Endothelial cell of umbilical vein (primary cell): ENCODE data around the gene PTH1R. TPM values are rescaled to one million over a fixed set of nuclear protein-coding genes. Genes with fewer than 3 reads are reported as not detected.

Experiments used
- BruUV-seq: library from RNA; stranded (reverse); fragments of 400-500 nt; replicated peaks from 2 replicates; lab custom pipeline; 2021; lab: Mats Ljungman, UMichigan
- CTCF ChIA-PET: fragments of 300-600, 350-600 bp; sonication (Branson Sonifier 250); formaldehyde crosslinking; loops from one replicate; lab custom pipeline; 2021; ENCODE audit warnings: antibody characterized with exemption, inconsistent platforms; lab: Charles Lee
- POLR2A ChIA-PET: fragments of 300-600, 350-600 bp; sonication (Branson Sonifier 250); formaldehyde crosslinking; loops from one replicate; lab custom pipeline; 2021; ENCODE audit warnings: antibody characterized with exemption, inconsistent platforms; lab: Charles Lee
- DNase-seq: peaks from one replicate; pipeline ENCODE4 v3.0.0-alpha.2; 2011; ENCODE audit warnings: low read depth, low spot score
- FAIRE-seq: peaks from 2 replicates; lab custom pipeline; 2011; peaks lifted over from hg19 to GRCh38; lab: Jason Lieb, UNC
- H2AFZ ChIP-seq: 2 replicates; pipeline ENCODE4 v1.6.0; 2012; ENCODE audit warnings: low read depth, low read length, control low read depth, inconsistent platforms
- H3K27ac ChIP-seq: 2 replicates; pipeline ENCODE4 v1.5.1; 2011; ENCODE audit warnings: low read depth, mild to moderate bottlenecking, control low read depth, low read length, moderate library complexity; ENCODE audit not compliant: insufficient read depth
- H3K27me3 ChIP-seq, 2 experiments: 2 replicates each; pipeline versions ENCODE4 v1.6.0 to v1.6.1; 2011; ENCODE audit warnings: low read length in 2 of 2, mixed read lengths in 1 of 2; ENCODE audit not compliant: control insufficient read depth in 2 of 2, insufficient read depth in 2 of 2
- H3K36me3 ChIP-seq, 2 experiments: 2 replicates in 1 of 2; 3 replicates in 1 of 2; pipeline ENCODE4 v1.5.1; 2011; ENCODE audit warnings: low read length in 2 of 2, mild to moderate bottlenecking in 1 of 2, moderate library complexity in 1 of 2; ENCODE audit not compliant: control insufficient read depth in 2 of 2, insufficient read depth in 2 of 2; ENCODE audit errors: extremely low read depth in 1 of 2
- H3K4me1 ChIP-seq: 3 replicates; pipeline ENCODE4 v1.5.1; 2011; ENCODE audit warnings: mild to moderate bottlenecking, low read length; ENCODE audit not compliant: control insufficient read depth, insufficient read depth; ENCODE audit errors: extremely low read depth
- H3K4me2 ChIP-seq: 2 replicates; pipeline ENCODE4 v1.6.1; 2011; ENCODE audit warnings: low read length, control low read depth, mixed read lengths; ENCODE audit not compliant: insufficient read depth
- H3K4me3 ChIP-seq, 3 experiments: fragments of 200-600 bp in 1 of 3; sonication (generic), shearing (Covaris generic) in 1 of 3; replicated peaks in 1 of 3; 2 replicates each; pipeline ENCODE4 v1.5.1; 2011 to 2016; ENCODE audit warnings: control low read depth in 3 of 3, low read length in 3 of 3, mild to moderate bottlenecking in 2 of 3, inconsistent platforms in 1 of 3, low read depth in 1 of 3, moderate library complexity in 1 of 3; ENCODE audit not compliant: insufficient read depth in 1 of 3
- H3K79me2 ChIP-seq: 2 replicates; pipeline ENCODE4 v1.6.0; 2012; ENCODE audit warnings: low read length, inconsistent platforms; ENCODE audit not compliant: control insufficient read depth, insufficient read depth
- H3K9ac ChIP-seq: replicated peaks from 2 replicates; pipeline ENCODE3; 2011; ENCODE audit warnings: low read length, control low read depth; ENCODE audit not compliant: insufficient read depth; ENCODE audit errors: extremely low read depth
- H3K9me1 ChIP-seq: replicated peaks from 3 replicates; pipeline ENCODE4 v1.6.0; 2011; ENCODE audit warnings: mild to moderate bottlenecking, low read length; ENCODE audit not compliant: control insufficient read depth, insufficient read depth; ENCODE audit errors: extremely low read depth
- H3K9me3 ChIP-seq: replicated peaks from 2 replicates; pipeline ENCODE4 v1.5.1; 2012; ENCODE audit warnings: low read length, inconsistent platforms; ENCODE audit not compliant: control insufficient read depth, insufficient read depth
- H4K20me1 ChIP-seq: replicated peaks from 2 replicates; pipeline ENCODE3; 2011; ENCODE audit warnings: mild to moderate bottlenecking, low read length; ENCODE audit not compliant: control insufficient read depth, insufficient read depth; ENCODE audit errors: extremely low read depth
- FOS ChIP-seq: IDR thresholded peaks from 2 replicates; pipeline ENCODE4 v1.6.1; 2011; ENCODE audit warnings: mild to moderate bottlenecking, low read length, moderate library complexity, borderline replicate concordance; ENCODE audit not compliant: insufficient read depth
- GATA2 ChIP-seq: IDR thresholded peaks from 2 replicates; pipeline ENCODE4 v1.7.0; 2011; ENCODE audit warnings: low read depth, mild to moderate bottlenecking, moderate library complexity, mixed read lengths, low read length; ENCODE audit not compliant: insufficient read length, insufficient read depth
- JUN ChIP-seq: IDR thresholded peaks from 2 replicates; pipeline ENCODE4 v1.6.1; 2011; ENCODE audit warnings: borderline replicate concordance, low read depth; ENCODE audit not compliant: insufficient read length, insufficient read depth
- MYC ChIP-seq: IDR thresholded peaks from one replicate; pipeline ENCODE4 v1.6.1; 2011; ENCODE audit warnings: mild to moderate bottlenecking, low read depth, low read length
- POLR2A ChIP-seq: IDR thresholded peaks from 2 replicates; pipeline ENCODE4 v1.6.1; 2012; ENCODE audit warnings: low read depth, mild to moderate bottlenecking, control low read depth, low read length
- POLR2AphosphoS5 ChIP-seq: IDR thresholded peaks from 2 replicates; pipeline ENCODE4 v1.6.1; 2012; ENCODE audit warnings: low read depth, mild to moderate bottlenecking, control low read depth, low read length, moderate library complexity; ENCODE audit not compliant: insufficient read depth
- dilution Hi-C: fragments of 300-500 bp; cut with MboI; formaldehyde crosslinking; loops from one replicate; pipeline ENCODE4 v1.15.0; 2019; ENCODE audit warnings: low sequenced_read_pairs; ENCODE audit not compliant: extremely low pct_ligation_motif_present
- intact Hi-C: fragments of 100-400 bp; cut with micrococcal nuclease; formaldehyde crosslinking; loops from one replicate; pipeline ENCODE4 v1.10.0; 2022
- polyA plus RNA-seq, 4 experiments: library from polyadenylated mRNA; depleted of rRNA in 3 of 4; stranded (reverse) in 3 of 4; unstranded in 1 of 4; fragments of >200 nt; gene quantifications; 2 replicates each; pipeline versions ENCODE4 v1.2.1 to v1.2.3, GENCODE V29; 2011 to 2012; ENCODE audit warnings: missing spikeins in 1 of 4
- total RNA-seq: library from RNA; stranded (reverse); gene quantifications from 2 replicates; pipeline ENCODE4 v1.2.3, GENCODE V29; 2021
- TF ChIP-seq, protein P1 (sequence below), 2 donors: IDR thresholded peaks; 1 replicate in 1 of 2; 2 replicates in 1 of 2; pipeline ENCODE4 v1.5.1; 2011; ENCODE audit warnings: low read length in 2 of 2, mild to moderate bottlenecking in 2 of 2, moderate library complexity in 2 of 2, control low read depth in 1 of 2, inconsistent platforms in 1 of 2, low read depth in 1 of 2; ENCODE audit not compliant: insufficient read depth in 1 of 2; ENCODE audit errors: extremely low read depth in 1 of 2
- TF ChIP-seq, protein P2 (sequence below): IDR thresholded peaks from 2 replicates; pipeline ENCODE4 v1.6.1; 2011; ENCODE audit not compliant: insufficient read depth, insufficient read length

PTH1R gene
- total and polyA plus RNA-seq, 2 donors (not counting 3 experiments of a cell fraction or from before 2014, with no cell fraction given) = 0.08 to 0.46 TPM

DNA sequence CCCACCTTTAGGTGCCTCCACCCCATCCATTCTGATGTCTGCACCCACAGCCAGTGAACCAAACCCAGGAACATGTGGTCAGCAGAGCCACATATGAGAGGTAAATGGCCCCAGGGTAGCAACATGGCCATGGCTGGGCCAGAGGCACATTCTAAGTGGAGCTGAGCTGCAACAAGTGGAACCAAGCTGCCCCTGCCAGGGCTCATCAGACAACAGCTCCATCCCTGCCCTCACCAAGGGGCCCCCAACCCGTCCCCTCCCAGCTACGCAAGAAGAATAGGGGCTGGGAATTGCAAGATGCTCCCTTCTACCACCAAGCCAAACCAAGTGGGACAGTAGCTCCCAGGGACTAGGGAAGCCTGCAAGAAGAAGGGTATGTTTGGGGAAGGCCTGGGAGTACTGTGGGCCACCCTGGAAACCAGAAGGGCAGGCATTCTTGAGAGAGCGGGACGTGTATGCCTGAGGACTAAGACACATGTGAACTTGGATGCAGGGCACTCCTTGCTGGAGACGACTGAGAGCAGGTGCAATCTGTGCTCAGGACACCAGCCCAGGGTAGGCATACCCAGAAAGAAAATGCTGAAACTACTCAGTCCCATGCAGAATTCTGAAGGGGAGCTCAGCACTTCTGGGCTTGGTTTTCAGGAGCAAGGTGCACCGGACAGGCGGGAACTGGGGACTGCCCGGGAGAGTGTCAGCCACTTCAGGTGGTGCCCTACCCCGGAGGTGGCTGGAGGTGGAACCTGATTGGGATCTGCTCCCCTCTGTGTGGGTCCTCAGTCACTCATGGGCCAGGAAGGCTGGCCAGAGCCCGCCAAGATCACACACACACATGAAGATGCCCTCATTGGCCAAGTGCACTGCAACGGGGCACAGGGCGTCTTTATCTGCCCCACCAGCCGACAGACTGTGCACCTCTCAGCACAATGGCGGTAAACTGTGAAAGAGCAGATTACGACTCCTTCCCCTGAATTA lies 23.8 kb upstream of the PTH1R start:
- no peaks in the 10 kb centered on the region for H3K9me1 ChIP-seq
- dilution Hi-C loops = no loop called here
- no peaks in the 10 kb centered on the region for H4K20me1 ChIP-seq
- H3K36me3 ChIP-seq = no peaks in the 10 kb centered on the region
- no peak overlapping the region for H3K4me3 ChIP-seq
- CTCF ChIA-PET = interaction anchor here (0.9 to 1.3 kb wide), 2 partner anchors 8 to 148 kb away, joined by 3 to 4 read pairs; no protein-coding TSS in a partner anchor
- intact Hi-C loops = no loop called here
- H3K27me3 ChIP-seq = peaks cover 0 to 5% of the 10 kb centered on the region in 2 experiments
- no peak overlapping the region for H2AFZ ChIP-seq
- no peak overlapping the region for H3K4me2 ChIP-seq
- H3K4me1 ChIP-seq = no peaks in the 10 kb centered on the region
- DNase-seq (no peak), FAIRE-seq (no peak)
- no peaks in the 10 kb centered on the region for H3K79me2 ChIP-seq
- no TSS peak for BruUV-seq
- TF ChIP-seq GATA2 (no peak), FOS (no peak), MYC (no peak), JUN (no peak), POLR2A (no peak), POLR2AphosphoS5 (no peak)
- TF ChIP-seq, protein P1, sequence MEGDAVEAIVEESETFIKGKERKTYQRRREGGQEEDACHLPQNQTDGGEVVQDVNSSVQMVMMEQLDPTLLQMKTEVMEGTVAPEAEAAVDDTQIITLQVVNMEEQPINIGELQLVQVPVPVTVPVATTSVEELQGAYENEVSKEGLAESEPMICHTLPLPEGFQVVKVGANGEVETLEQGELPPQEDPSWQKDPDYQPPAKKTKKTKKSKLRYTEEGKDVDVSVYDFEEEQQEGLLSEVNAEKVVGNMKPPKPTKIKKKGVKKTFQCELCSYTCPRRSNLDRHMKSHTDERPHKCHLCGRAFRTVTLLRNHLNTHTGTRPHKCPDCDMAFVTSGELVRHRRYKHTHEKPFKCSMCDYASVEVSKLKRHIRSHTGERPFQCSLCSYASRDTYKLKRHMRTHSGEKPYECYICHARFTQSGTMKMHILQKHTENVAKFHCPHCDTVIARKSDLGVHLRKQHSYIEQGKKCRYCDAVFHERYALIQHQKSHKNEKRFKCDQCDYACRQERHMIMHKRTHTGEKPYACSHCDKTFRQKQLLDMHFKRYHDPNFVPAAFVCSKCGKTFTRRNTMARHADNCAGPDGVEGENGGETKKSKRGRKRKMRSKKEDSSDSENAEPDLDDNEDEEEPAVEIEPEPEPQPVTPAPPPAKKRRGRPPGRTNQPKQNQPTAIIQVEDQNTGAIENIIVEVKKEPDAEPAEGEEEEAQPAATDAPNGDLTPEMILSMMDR (IDR thresholded peaks at IDR 0.05; ENCODE audit: extremely low read depth in 1 of 2, insufficient read depth in 1 of 2, low read depth in 1 of 2, low read length in 2 of 2) = no peak
- TF ChIP-seq, protein P2, sequence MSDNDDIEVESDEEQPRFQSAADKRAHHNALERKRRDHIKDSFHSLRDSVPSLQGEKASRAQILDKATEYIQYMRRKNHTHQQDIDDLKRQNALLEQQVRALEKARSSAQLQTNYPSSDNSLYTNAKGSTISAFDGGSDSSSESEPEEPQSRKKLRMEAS = no peak
- H3K9ac ChIP-seq = no peak overlapping the region
- POLR2A ChIA-PET = no interaction called here
- H3K27ac ChIP-seq = no peak overlapping the region
- H3K9me3 ChIP-seq = no peaks in the 10 kb centered on the region
